NCI-H2196 (cell line): Measurements from ENCODE around the gene NYAP2.
A peak's percentile ranks its signal among the peaks of the same experiment; 100 is the strongest.

ENCODE experiments used
- DNase-seq: peaks from one replicate; lab custom pipeline; 2025; ENCODE audit not compliant: unreplicated experiment; lab: John Stamatoyannopoulos, UW

NYAP2 gene

GRCh38 chr2:225399504-225399903 is at the start of gene NYAP2:
TSS of gene NYAP2 (plus strand) at chr2:225399710. CDS start at chr2:225408881, 9,171 bp downstream.
- peak; percentile 80 for DNase-seq

GRCh38 chr2:225353579-225354085 is 45.9 kb upstream of the NYAP2 start:
- DNase-seq = no peak

DNA sequence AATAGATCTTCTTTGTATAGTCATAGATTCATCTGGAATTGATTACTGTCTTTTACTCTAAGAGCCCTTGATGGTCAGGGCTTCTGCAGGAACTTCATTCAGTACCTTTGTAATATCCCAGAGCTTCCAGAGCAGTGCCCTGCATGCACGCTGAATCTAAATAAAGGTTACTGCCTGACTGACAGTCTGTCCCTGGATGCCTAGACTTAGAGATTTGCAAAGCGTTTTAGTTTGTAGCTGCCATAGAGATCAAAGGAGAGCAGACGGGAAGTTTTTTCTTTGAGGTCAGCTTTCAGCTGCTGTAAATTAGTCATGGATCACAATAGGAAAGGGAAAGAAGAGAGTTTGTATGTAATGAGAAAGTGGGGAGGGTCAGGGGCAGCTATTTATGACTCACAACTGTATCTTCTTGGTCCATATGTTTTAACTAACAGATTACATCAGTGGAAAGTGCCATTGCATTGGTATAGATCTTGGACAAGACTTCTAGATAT is 45.2 kb upstream of the NYAP2 start:
- DNase-seq = no peak

DNA sequence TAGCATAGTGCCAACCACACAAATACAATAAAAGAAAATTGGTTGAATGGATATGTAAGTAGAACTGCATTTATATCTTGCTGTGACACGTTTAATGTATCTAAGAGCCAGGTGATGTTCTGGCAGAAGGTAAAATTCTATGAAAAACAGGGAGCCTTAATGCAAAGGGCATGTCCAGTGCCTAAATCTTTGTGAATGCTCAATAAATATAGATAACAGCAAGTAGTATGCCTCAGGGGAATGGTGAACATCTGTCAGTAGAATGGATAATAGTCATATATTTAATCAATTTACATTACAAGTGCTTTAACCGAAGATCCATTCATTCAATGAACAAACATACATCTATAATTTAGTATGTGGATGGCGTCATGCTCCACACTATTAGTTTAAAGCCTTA is 43.7 kb upstream of the NYAP2 start:
- no peak for DNase-seq

GRCh38 chr2:225366731-225367130 is 32.8 kb upstream of the NYAP2 start:
- DNase-seq = no peak

GRCh38 chr2:225367482-225367881 is 32.0 kb upstream of the NYAP2 start:
- no peak for DNase-seq

DNA sequence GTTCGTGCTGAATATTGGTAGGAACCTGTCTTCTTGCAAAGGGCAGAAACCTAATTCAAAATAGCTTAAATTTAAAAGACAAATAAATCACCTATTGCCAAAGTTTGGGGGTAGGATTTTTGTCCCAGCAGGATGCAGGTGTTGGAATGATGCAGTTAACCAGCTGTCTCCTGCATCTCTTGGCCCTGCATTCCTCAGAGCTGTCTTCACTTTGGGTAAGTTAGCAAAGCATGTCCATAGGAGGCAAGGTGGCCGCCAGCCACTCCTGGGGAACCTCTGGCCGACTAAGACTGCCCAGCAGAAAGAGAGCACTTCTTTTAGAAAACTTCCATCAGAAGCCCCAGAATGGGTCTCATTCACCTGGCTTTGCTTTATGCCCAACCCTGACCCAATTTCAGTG is 20.5 kb upstream of the NYAP2 start:
- DNase-seq = no peak

- DNase-seq = no peak
These were observed 19.7 kb upstream of the NYAP2 start for GRCh38 chr2:225379856-225380255.

- no peak for DNase-seq
These were observed 17.9 kb upstream of the NYAP2 start for GRCh38 chr2:225381609-225382008.

GRCh38 chr2:225398372-225398771 is 1.1 kb upstream of the NYAP2 start:
- no peak for DNase-seq

DNA sequence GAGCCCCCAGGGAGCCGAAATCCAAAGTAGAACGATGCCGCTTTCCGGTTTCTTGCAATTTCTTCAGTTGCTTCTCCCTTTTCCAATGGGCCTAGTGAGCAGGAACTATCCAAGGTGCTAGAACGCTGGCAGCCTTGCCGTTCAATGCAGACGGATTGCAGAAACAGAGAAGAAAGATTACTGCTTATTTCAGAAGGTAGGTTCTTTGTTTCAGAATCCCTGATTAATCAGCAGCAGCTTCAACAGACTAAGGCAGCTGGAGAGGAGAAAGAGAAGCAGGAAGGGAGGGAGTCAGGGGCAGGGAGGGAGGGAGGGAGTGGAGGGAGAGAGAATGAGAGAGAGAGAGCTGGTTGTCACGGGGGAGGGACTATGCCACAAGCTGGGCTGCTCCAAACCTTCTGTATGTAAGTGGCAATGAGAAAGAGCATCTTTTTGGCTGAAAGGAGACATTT is 576 bp downstream of the NYAP2 start:
- DNase-seq = peak; percentile 62

GRCh38 chr2:225400546-225401400 is 1.3 kb downstream of the NYAP2 start:
- DNase-seq = no peak

GRCh38 chr2:225402210-225402776 is 2.8 kb downstream of the NYAP2 start:
- DNase-seq = no peak

GRCh38 chr2:225411452-225411851 is 11.9 kb downstream of the NYAP2 start:
- no peak for DNase-seq

- no peak for DNase-seq
These were observed 14.3 kb downstream of the NYAP2 start for GRCh38 chr2:225413786-225414185.

DNA sequence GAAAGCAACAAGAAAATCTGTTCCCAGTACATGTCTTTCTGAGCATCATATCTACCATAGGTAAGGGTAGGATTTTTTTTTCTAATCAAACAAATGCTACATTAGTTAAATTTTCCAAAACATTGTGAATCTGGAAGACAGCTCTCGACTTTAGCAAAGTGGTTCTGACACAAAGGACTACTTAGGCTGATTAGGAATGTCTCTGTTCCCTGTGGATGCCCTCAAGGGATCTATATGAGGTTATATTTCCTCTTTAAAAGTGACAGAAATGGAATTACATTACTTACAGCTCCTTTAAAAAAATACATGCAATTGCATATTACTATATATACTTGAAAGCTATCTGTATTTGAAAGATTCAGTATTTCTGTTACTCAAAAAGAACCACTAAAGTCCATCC is 15.4 kb downstream of the NYAP2 start:
- no peak for DNase-seq

DNA sequence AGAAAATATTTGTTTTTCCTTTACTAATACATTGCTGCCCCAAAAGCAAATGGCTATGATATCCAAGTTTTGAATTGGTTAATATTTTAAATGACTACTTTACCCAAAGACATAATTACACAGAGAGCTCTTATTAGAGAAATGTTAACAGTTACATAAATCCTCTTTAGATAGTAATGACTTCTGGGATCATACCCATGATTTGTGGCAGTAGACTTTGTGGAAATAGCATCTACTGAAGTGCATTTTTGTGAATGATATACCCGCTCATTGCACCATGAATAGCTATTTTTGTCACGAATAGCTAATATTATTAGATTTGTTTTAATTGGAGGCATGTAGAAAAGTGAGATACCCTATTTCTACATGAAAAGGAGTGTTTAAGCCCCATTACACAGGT is 15.8 kb downstream of the NYAP2 start:
- no peak for DNase-seq

- no peak for DNase-seq
These were observed 16.3 kb downstream of the NYAP2 start for GRCh38 chr2:225415792-225416191.

DNA sequence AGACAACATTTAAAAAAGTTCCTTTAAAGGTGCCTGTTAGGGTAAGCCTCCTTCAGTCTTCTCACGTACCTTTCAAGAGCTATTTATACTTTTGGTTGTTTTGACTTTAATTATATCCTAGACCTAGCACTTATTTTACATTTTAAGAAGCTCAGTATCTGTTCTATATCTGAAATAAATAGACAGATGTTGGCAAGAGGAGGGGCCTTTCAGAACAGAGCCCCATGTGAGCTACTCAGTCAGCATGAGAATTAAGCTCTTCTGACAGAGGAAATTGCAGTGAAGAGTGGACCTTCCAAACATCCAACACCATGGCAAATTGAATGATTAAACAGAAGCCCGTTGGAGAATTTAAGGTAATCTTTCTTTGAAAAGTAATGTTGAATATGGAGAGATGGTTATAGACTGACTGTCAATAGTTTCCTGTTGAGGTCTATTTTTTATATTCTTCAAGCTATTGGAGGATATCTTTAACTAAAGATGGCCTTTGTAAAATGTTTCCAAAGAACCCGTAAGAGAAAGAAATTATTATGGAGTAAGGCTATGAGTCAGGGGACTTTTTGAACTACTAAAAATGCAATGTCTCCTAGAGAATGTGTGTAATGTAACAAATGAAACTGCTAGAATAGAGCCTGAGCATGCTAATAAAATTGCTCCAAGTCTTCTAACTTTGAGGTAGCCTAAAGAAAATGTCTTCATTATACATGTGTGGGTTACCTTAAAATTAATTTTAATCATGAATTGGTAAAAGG is 17.3 kb downstream of the NYAP2 start:
- no peak for DNase-seq

GRCh38 chr2:225419033-225419432 is 19.5 kb downstream of the NYAP2 start:
- DNase-seq = no peak

DNA sequence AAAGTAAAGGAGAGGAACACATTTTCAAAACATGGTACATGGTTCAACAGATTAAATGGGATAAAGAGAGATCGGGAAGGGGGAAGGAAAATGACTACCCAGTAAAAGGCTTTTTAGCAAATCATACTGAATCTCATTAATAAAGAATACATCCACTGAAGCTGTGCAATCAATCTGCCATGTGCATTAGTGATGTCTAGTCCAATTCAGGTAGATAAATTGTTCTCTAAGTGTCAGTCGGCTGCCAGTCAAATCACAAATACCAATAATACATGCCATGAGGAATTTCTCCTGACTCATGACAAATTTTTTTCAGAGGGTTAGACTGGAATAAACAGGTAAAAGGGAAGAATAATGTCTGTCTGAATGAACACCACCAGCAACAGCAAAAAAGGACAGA is 22.6 kb downstream of the NYAP2 start:
- DNase-seq = no peak
